ENCODE data around the gene VGLL3.

- TF ChIP-seq CTCF (IDR thresholded peaks at IDR 0.05; ENCODE audit: poor library complexity, severe bottlenecking) = no peak
- TF ChIP-seq MXI1 (conservative IDR thresholded peaks at IDR 0.05; ENCODE audit: poor library complexity, severe bottlenecking) = no peak
These were observed 4.6 kb upstream of the VGLL3 start for GRCh38 chr3:86995537-86995936.
